GM23338 (cell line): Measurements from ENCODE around the gene ADAMTS17. TPM values are rescaled to one million over a fixed set of nuclear protein-coding genes. Genes with fewer than 3 reads are reported as not detected.

Source experiments
- ATAC-seq: fragments of 200-7000 bp; cut with Tn5 transposase; 3 replicates; pipeline ENCODE4 v1.9.1; 2020
- DNase-seq: peaks from one replicate; pipeline ENCODE4 v3.0.0-alpha.2; 2015; ENCODE audit warnings: low spot score
- H2AFZ ChIP-seq: fragments of 200-600 bp; sonication (generic); 2 replicates; pipeline ENCODE4 v1.8.0; 2016; ENCODE audit warnings: antibody characterized with exemption, mild to moderate bottlenecking, moderate library complexity
- H3F3A ChIP-seq: fragments of 200-600 bp; sonication (generic); replicated peaks from 2 replicates; pipeline ENCODE4 v1.8.0; 2017; ENCODE audit warnings: antibody characterized with exemption, mixed run types, low read depth
- H3K27ac ChIP-seq: fragments of 200-600 bp; sonication (generic); 2 replicates; pipeline ENCODE4 v1.6.1; 2016; ENCODE audit warnings: low read depth
- H3K27me3 ChIP-seq: fragments of 200-600 bp; sonication (generic); 2 replicates; pipeline ENCODE4 v1.8.0; 2016; ENCODE audit warnings: mild to moderate bottlenecking, mixed run types, moderate library complexity; ENCODE audit not compliant: insufficient read depth
- H3K36me3 ChIP-seq: fragments of 200-600 bp; sonication (generic); 2 replicates; pipeline ENCODE4 v1.8.0; 2016; ENCODE audit warnings: mild to moderate bottlenecking; ENCODE audit not compliant: insufficient read depth
- H3K4me1 ChIP-seq: fragments of 200-600 bp; sonication (generic); 2 replicates; pipeline ENCODE4 v1.8.0; 2016; ENCODE audit warnings: mild to moderate bottlenecking, moderate library complexity; ENCODE audit not compliant: insufficient read depth
- H3K4me2 ChIP-seq: fragments of 200-600 bp; sonication (generic); 2 replicates; pipeline ENCODE4 v1.7.1; 2017; ENCODE audit warnings: mixed run types
- H3K4me3 ChIP-seq: fragments of 200-600 bp; sonication (generic); 2 replicates; pipeline ENCODE4 v1.6.1; 2016; ENCODE audit warnings: mixed run types
- H3K79me2 ChIP-seq: fragments of 200-600 bp; sonication (generic); replicated peaks from 2 replicates; pipeline ENCODE4 v1.8.0; 2017; ENCODE audit warnings: mild to moderate bottlenecking; ENCODE audit not compliant: insufficient read depth
- H3K9me2 ChIP-seq: fragments of 200-600 bp; sonication (generic); 2 replicates; pipeline ENCODE4 v1.8.0; 2017; ENCODE audit not compliant: insufficient read depth
- H4K20me1 ChIP-seq: fragments of 200-600 bp; sonication (generic); replicated peaks from 2 replicates; pipeline ENCODE4 v1.8.0; 2017; ENCODE audit warnings: mild to moderate bottlenecking; ENCODE audit not compliant: insufficient read depth
- H3K27ac Mint-ChIP-seq: 2 replicates; pipeline ENCODE4 v1.8.0; 2020; ENCODE audit warnings: inconsistent platforms, mild to moderate bottlenecking, moderate library complexity, mixed read lengths
- H3K27me3 Mint-ChIP-seq: 3 replicates; pipeline ENCODE4 v1.8.0; 2022; ENCODE audit warnings: low read depth, mild to moderate bottlenecking, moderate library complexity, mixed read lengths, inconsistent platforms; ENCODE audit not compliant: insufficient read depth, poor library complexity
- H3K36me3 Mint-ChIP-seq: 3 replicates; pipeline ENCODE4 v1.8.0; 2021; ENCODE audit warnings: low read depth, mild to moderate bottlenecking, inconsistent platforms, moderate library complexity, mixed read lengths
- H3K4me1 Mint-ChIP-seq: 3 replicates; pipeline ENCODE4 v1.8.0; 2020; ENCODE audit warnings: mild to moderate bottlenecking, inconsistent platforms, mixed read lengths
- H3K4me3 Mint-ChIP-seq: 3 replicates; pipeline ENCODE4 v1.8.0; 2021; ENCODE audit warnings: moderate library complexity, mild to moderate bottlenecking, inconsistent platforms, mixed read lengths
- H3K9me3 Mint-ChIP-seq: 3 replicates; pipeline ENCODE4 v1.8.0; 2020; ENCODE audit warnings: moderate library complexity, mild to moderate bottlenecking, inconsistent platforms, mixed read lengths
- CREB1 ChIP-seq: fragments of 250-450 bp; sonication (Bioruptor Pico); IDR thresholded peaks from 2 replicates; pipeline ENCODE4 v1.5.0; 2020; ENCODE audit warnings: low read depth, mild to moderate bottlenecking, moderate library complexity
- CTCF ChIP-seq, 2 experiments: fragments of 200-600 bp in 1 of 2; sonication (generic) in 1 of 2; conservative IDR thresholded peaks; 2 replicates each; pipeline versions ENCODE4 v1.5.1 to v1.6.1; 2016 to 2017; ENCODE audit warnings: antibody characterized with exemption in 2 of 2, low read depth in 2 of 2, mild to moderate bottlenecking in 2 of 2, moderate library complexity in 1 of 2
- ETS1 ChIP-seq: IDR thresholded peaks from 2 replicates; pipeline ENCODE4 v1.6.1; 2016; ENCODE audit warnings: antibody characterized with exemption
- EZH2 ChIP-seq: fragments of 200-600 bp; sonication (generic); IDR thresholded peaks from one replicate; pipeline ENCODE4 v1.8.0; 2017; ENCODE audit warnings: antibody characterized with exemption, mild to moderate bottlenecking, low read depth; ENCODE audit not compliant: unreplicated experiment
- NANOG ChIP-seq: IDR thresholded peaks from 2 replicates; pipeline ENCODE4 v1.6.1; 2016; ENCODE audit warnings: antibody characterized with exemption, borderline replicate concordance
- POLR2AphosphoS5 ChIP-seq: IDR thresholded peaks from 2 replicates; pipeline ENCODE4 v1.6.1; 2016; ENCODE audit warnings: antibody characterized with exemption, low read depth
- REST ChIP-seq: IDR thresholded peaks from one replicate; pipeline ENCODE4 v1.6.1; 2018; ENCODE audit warnings: antibody characterized with exemption; ENCODE audit not compliant: unreplicated experiment
- ZNF331 ChIP-seq: fragments of 250-450 bp; sonication (Bioruptor Pico); IDR thresholded peaks from 2 replicates; pipeline ENCODE4 v1.5.0; 2020; ENCODE audit warnings: low read depth, mild to moderate bottlenecking, moderate library complexity
- ZNF462 ChIP-seq: fragments of 250-450 bp; sonication (Bioruptor Pico); IDR thresholded peaks from 2 replicates; pipeline ENCODE4 v1.5.0; 2020; ENCODE audit warnings: mild to moderate bottlenecking, moderate library complexity
- polyA plus RNA-seq: library from polyadenylated mRNA; unstranded; fragments of >200 nt; fragmentation: Nextera tagmentation; extraction: Ambion mirVana; gene quantifications from 2 replicates; pipeline ENCODE4 v1.2.1, GENCODE V29; 2016
- total RNA-seq: library from RNA; depleted of rRNA; stranded (reverse); fragments of >200 nt; shearing (Covaris generic); gene quantifications from 2 replicates; pipeline ENCODE4 v1.2.3, GENCODE V29; 2014

The ADAMTS17 gene
- total and polyA plus RNA-seq, 2 experiments from 2014 or later = 0.60 to 3.8 TPM

GRCh38 chr15:100096248-100096600, 245.6 kb downstream of the ADAMTS17 start:
- Histone ChIP-seq H3K4me2 (no peak overlapping the region), H3K79me2 (no peaks in the 10 kb centered on the region), H3K9me2 (no peaks in the 10 kb centered on the region), H3K4me1 (no peaks in the 10 kb centered on the region), H3K27ac (no peak overlapping the region), H3K36me3 (no peaks in the 10 kb centered on the region), H2AFZ (no peak overlapping the region; the same call in 1 of the 2 replicates), H3F3A (no peaks in the 10 kb centered on the region), H3K27me3 (no peaks in the 10 kb centered on the region), H4K20me1 (no peaks in the 10 kb centered on the region), H3K4me3 (no peak overlapping the region)
- H3K27ac Mint-ChIP-seq = no peak overlapping the region
- DNase-seq (no peak), ATAC-seq (no peak)
- no peak overlapping the region for H3K4me3 Mint-ChIP-seq
- peaks cover 9% of the 10 kb centered on the region for H3K4me1 Mint-ChIP-seq
- no peaks in the 10 kb centered on the region; the same call in 2 of the 3 replicates for H3K36me3 Mint-ChIP-seq
- peaks cover 8% of the 10 kb centered on the region for H3K27me3 Mint-ChIP-seq
- H3K9me3 Mint-ChIP-seq = peaks cover 3% of the 10 kb centered on the region; the same call in 1 of the 3 replicates
- TF ChIP-seq CTCF (conservative IDR thresholded peaks at IDR 0.05; ENCODE audit: low read depth in 2 of 2) (no peak), POLR2AphosphoS5 (no peak), ZNF462 (CRISPR knock-in tag) (no peak), CREB1 (CRISPR knock-in tag) (no peak), REST (no peak), EZH2 (no peak), ETS1 (no peak), ZNF331 (CRISPR knock-in tag) (no peak), NANOG (no peak)
